Gastroesophageal sphincter (tissue), 4 donors: ENCODE measurements around the gene NKD2. TPM values are rescaled to one million over a fixed set of nuclear protein-coding genes. Genes with fewer than 3 reads are reported as not detected.

Source experiments
- ATAC-seq: fragments of 150-250 bp; one replicate; pipeline ENCODE4 v1.9.1; 2016; ENCODE audit warnings: mild to moderate bottlenecking, moderate library complexity
- H3K27ac ChIP-seq, 4 donors: fragments of 200-600 bp; sonication (generic) in 3 of 4; 1 replicate in 3 of 4; 2 replicates in 1 of 4; pipeline ENCODE4 v1.5.1; 2016 to 2019
- H3K27me3 ChIP-seq: fragments of 200-600 bp; sonication (generic); one replicate; pipeline ENCODE4 v1.5.1; 2019
- H3K36me3 ChIP-seq, 2 donors: fragments of 200-600 bp; sonication (generic); one replicate each; pipeline ENCODE4 v1.5.1; 2019; ENCODE audit warnings: control low read depth in 1 of 2
- H3K4me1 ChIP-seq, 3 donors: fragments of 200-600 bp; sonication (generic); 1 replicate in 2 of 3; 2 replicates in 1 of 3; pipeline ENCODE4 v1.5.1; 2016 to 2019; ENCODE audit warnings: control low read depth in 2 of 3
- H3K4me3 ChIP-seq, 2 donors: fragments of 200-600 bp; sonication (generic); one replicate each; pipeline ENCODE4 v1.5.1; 2019; ENCODE audit warnings: mild to moderate bottlenecking in 1 of 2, moderate library complexity in 1 of 2
- H3K9me3 ChIP-seq, 3 donors: fragments of 200-600 bp; sonication (generic); one replicate each; pipeline ENCODE4 v1.5.1; 2017 to 2019; ENCODE audit warnings: control low read depth in 2 of 3
- CTCF ChIP-seq, 4 experiments: fragments of 200-600 bp in 2 of 4; fragments of 450-650 bp in 2 of 4; sonication (generic) in 1 of 4; IDR thresholded peaks; one replicate each; pipeline ENCODE4 v1.5.1; 2017 to 2019; ENCODE audit warnings: antibody characterized with exemption in 4 of 4, mild to moderate bottlenecking in 2 of 4, moderate library complexity in 2 of 4
- EP300 ChIP-seq: sonication (generic); formaldehyde crosslinking; IDR thresholded peaks from one replicate; pipeline ENCODE4 v1.6.1; 2017; ENCODE audit warnings: antibody characterized with exemption, mild to moderate bottlenecking
- POLR2A ChIP-seq, 2 donors: fragments of 450-650 bp; IDR thresholded peaks; one replicate each; pipeline ENCODE4 v1.6.1; 2017; ENCODE audit warnings: antibody characterized with exemption in 2 of 2, mild to moderate bottlenecking in 2 of 2, moderate library complexity in 1 of 2
- POLR2AphosphoS5 ChIP-seq: sonication (generic); formaldehyde crosslinking; IDR thresholded peaks from one replicate; pipeline ENCODE4 v1.6.1; 2017; ENCODE audit warnings: antibody characterized with exemption
- WGBS, 2 donors: methylation state at CpG; one replicate each; pipeline ENCODE4 v1.1.5; 2018; ENCODE audit warnings: low coverage in 1 of 2; 5-methylcytosine and 5-hydroxymethylcytosine counted together
- total RNA-seq, 4 donors: library from RNA; depleted of rRNA; stranded (reverse); fragments of >200 nt; gene quantifications; one replicate each; pipeline ENCODE4 v1.1.0, GENCODE V29; 2016

Gene NKD2
- total RNA-seq, 4 donors from 2014 or later = 1.8 to 6.1 (median 1.9) TPM

DNA sequence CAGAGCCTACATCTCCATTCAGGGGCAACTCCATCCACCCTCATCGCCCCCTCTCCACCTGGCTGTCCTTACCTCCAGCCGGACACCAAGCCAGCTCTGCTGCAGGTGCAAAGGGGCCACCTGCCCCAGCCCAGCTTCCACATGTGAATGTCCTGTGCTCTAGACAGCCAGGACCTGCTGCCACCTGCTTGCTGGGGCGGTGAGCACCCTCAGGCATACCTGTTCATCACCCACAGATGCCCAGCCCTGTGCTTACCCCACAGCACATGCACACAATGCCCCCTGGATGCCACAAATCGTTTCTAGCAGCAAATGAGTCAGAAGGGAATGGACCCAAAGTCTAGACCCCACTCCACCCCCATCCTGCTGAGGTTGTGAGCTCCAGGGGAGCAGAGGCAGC, 13.3 kb upstream of the NKD2 start:
- Histone ChIP-seq H3K4me3 (no peak overlapping the region), H3K4me1 (peaks cover 0 to 45% (median 14%) of the 10 kb centered on the region in 3 donors), H3K36me3 (no peaks in the 10 kb centered on the region), H3K9me3 (no peaks in the 10 kb centered on the region), H3K27me3 (no peaks in the 10 kb centered on the region), H3K27ac (no peak overlapping the region)
- ATAC-seq = no peak
- TF ChIP-seq POLR2A (IDR thresholded peaks at IDR 0.05) (no peak), CTCF (IDR thresholded peaks at IDR 0.05) (no peak), EP300 (no peak), POLR2AphosphoS5 (no peak)
- 90 to 100% methylated on average over 2 to 3 of the region's 4 CpGs for WGBS, 2 donors

DNA sequence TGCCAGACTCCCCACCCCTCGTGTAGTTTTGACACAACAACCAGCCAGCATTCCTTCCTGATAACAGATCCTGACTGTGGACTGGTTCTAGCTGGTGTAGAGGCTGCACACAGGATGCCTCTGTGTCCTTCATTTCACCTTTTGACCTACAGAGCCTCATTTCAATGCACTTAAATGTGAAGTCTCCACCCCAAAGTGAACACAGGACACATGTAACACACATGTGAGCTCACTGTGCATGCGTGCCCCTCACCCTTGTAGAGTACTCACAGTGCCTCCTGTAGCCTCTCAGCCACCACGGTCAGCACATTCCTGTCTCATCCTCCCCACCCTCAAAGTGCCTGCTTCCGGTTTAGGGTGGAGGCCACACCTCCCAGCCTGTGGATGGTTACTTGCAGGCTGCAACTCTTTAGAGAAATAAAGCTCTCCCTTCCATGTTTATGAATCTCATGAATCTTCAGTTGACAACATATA, 11.6 kb upstream of the NKD2 start:
- ATAC-seq = no peak
- H3K4me3 ChIP-seq = no peak overlapping the region
- peak overlapping the region in 1 of 4 donors; percentile 29 for H3K27ac ChIP-seq
- peaks cover 0 to 28% (median 12%) of the 10 kb centered on the region in 3 donors for H3K4me1 ChIP-seq
- H3K36me3 ChIP-seq = no peaks in the 10 kb centered on the region
- no peaks in the 10 kb centered on the region for H3K27me3 ChIP-seq
- no peaks in the 10 kb centered on the region for H3K9me3 ChIP-seq
- no peak for TF ChIP-seq EP300
- TF ChIP-seq POLR2AphosphoS5 = no peak
- no peak for TF ChIP-seq CTCF (IDR thresholded peaks at IDR 0.05)
- no peak for TF ChIP-seq POLR2A (IDR thresholded peaks at IDR 0.05)
- WGBS, 2 donors = 28 to 40% methylated on average over 4 of the region's 4 CpGs

DNA sequence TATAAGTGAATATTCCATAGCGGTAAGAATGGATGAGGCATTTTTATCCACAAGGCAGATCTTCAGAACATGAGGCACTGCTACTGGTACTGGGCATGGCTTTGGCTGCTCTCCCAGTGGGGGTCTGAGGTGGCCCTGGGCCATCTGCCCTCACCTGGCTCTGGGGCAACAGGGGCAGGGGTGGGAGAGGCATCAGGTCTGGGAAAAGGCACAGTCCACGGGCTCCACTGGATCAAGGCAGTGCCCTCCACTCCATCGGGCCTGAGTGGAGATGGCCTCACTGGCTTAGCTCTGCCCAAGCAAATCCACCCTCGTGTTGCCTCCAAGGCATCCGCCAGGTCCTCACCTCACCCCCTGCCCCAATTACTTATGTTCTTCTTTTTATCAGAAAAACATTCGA, 10.9 kb upstream of the NKD2 start:
- no peak overlapping the region for H3K4me3 ChIP-seq
- 88 to 100% methylated on average over 3 to 5 of the region's 6 CpGs for WGBS, 2 donors
- H3K36me3 ChIP-seq = no peaks in the 10 kb centered on the region
- TF ChIP-seq POLR2AphosphoS5 (no peak), EP300 (no peak), POLR2A (IDR thresholded peaks at IDR 0.05) (no peak), CTCF (IDR thresholded peaks at IDR 0.05) (no peak)
- peaks cover 0 to 22% (median 10%) of the 10 kb centered on the region in 3 donors for H3K4me1 ChIP-seq
- no peaks in the 10 kb centered on the region for H3K9me3 ChIP-seq
- no peak for ATAC-seq
- H3K27me3 ChIP-seq = no peaks in the 10 kb centered on the region
- no peak overlapping the region for H3K27ac ChIP-seq

GRCh38 chr5:998246-999031, 10.2 kb upstream of the NKD2 start:
- Histone ChIP-seq H3K27ac (peak overlapping the region in 1 of 4 donors; percentile 30), H3K27me3 (no peaks in the 10 kb centered on the region), H3K36me3 (no peaks in the 10 kb centered on the region), H3K9me3 (no peaks in the 10 kb centered on the region), H3K4me3 (no peak overlapping the region), H3K4me1 (peaks cover 0 to 20% (median 7%) of the 10 kb centered on the region in 3 donors)
- whole genome bisulfite sequencing, 2 donors = 34 to 53% methylated on average over 3 to 5 of the region's 12 CpGs
- TF ChIP-seq EP300 (no peak), POLR2A (IDR thresholded peaks at IDR 0.05) (no peak), CTCF (IDR thresholded peaks at IDR 0.05) (no peak), POLR2AphosphoS5 (no peak)
- ATAC-seq = no peak

GRCh38 chr5:999032-999501, 9.5 kb upstream of the NKD2 start:
- WGBS, 2 donors = 80% methylated on average over 2 of the region's 6 CpGs; no CpG with 5 or more reads in 1 of the 2 donors
- ATAC-seq = peak; percentile 58
- TF ChIP-seq POLR2AphosphoS5 (peak; percentile 13), EP300 (no peak), CTCF (IDR thresholded peaks at IDR 0.05) (no peak), POLR2A (IDR thresholded peaks at IDR 0.05) (no peak)
- no peak overlapping the region for H3K27ac ChIP-seq
- H3K4me1 ChIP-seq = peaks cover 0 to 22% (median 5%) of the 10 kb centered on the region in 3 donors
- no peak overlapping the region for H3K4me3 ChIP-seq
- no peaks in the 10 kb centered on the region for H3K27me3 ChIP-seq
- H3K9me3 ChIP-seq = no peaks in the 10 kb centered on the region
- H3K36me3 ChIP-seq = no peaks in the 10 kb centered on the region
